Tibial artery (tissue), 4 donors: ENCODE results near the gene POU2F1.

Source experiments
- DNase-seq, 2 donors: peaks; one replicate each; pipeline ENCODE4 v3.0.0-alpha.2; 2019
- H3K27ac ChIP-seq, 2 donors: fragments of 200-600 bp; sonication (generic) in 1 of 2; 1 replicate in 1 of 2; 2 replicates in 1 of 2; pipeline ENCODE4 v1.5.1; 2018 to 2019; ENCODE audit warnings: mild to moderate bottlenecking in 1 of 2
- H3K27me3 ChIP-seq, 2 donors: fragments of 200-600 bp; sonication (generic) in 1 of 2; one replicate each; pipeline versions ENCODE4 v1.5.1 to v1.6.0; 2016 to 2019
- H3K36me3 ChIP-seq, 3 donors: fragments of 200-600 bp; sonication (generic) in 2 of 3; one replicate each; pipeline ENCODE4 v1.5.1; 2016 to 2019; ENCODE audit warnings: mild to moderate bottlenecking in 2 of 3
- H3K4me1 ChIP-seq, 4 donors: fragments of 200-600 bp; sonication (generic) in 2 of 4; 1 replicate in 3 of 4; 2 replicates in 1 of 4; pipeline ENCODE4 v1.5.1; 2016 to 2019
- H3K4me3 ChIP-seq, 2 donors: fragments of 200-600 bp; sonication (generic) in 1 of 2; 1 replicate in 1 of 2; 2 replicates in 1 of 2; pipeline ENCODE4 v1.5.1; 2018 to 2019; ENCODE audit warnings: mild to moderate bottlenecking in 2 of 2
- H3K9me3 ChIP-seq, 3 donors: fragments of 200-600 bp; sonication (generic) in 1 of 3; one replicate each; pipeline ENCODE4 v1.5.1; 2016 to 2019
- intact Hi-C: fragments of 100-400 bp; cut with DNase I; formaldehyde crosslinking; loops from one replicate; pipeline ENCODE4 v1.15.0; 2023; ENCODE audit warnings: low total_unique reads
- TF ChIP-seq, protein P1 (sequence below), 2 experiments: fragments of 200-600 bp in 1 of 2; fragments of 450-650 bp in 1 of 2; IDR thresholded peaks; one replicate each; pipeline ENCODE4 v1.5.1; 2017 to 2019; ENCODE audit warnings: antibody characterized with exemption in 2 of 2, mild to moderate bottlenecking in 1 of 2, moderate library complexity in 1 of 2

Gene POU2F1

DNA sequence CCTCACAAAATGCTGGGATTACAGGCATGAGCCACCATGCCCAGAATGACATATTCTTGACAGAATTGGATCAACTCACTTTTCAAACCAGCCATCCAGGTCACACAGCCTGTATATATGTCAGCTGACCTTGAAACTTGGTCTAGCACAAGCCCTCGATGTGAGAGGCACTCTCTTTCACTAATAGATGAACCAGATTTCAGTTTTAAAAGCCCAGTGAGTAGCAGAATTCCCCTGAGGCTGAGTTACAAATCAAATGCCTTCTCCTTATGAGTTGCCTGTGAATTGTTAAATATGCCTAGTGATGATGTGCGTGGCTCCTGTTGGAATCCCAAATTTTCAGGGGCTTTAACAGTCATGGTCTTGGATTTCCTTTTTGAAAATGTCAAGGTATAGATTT, 208.9 kb downstream of the POU2F1 start:
- intact Hi-C loops, result no loop called here
- TF ChIP-seq, protein P1, sequence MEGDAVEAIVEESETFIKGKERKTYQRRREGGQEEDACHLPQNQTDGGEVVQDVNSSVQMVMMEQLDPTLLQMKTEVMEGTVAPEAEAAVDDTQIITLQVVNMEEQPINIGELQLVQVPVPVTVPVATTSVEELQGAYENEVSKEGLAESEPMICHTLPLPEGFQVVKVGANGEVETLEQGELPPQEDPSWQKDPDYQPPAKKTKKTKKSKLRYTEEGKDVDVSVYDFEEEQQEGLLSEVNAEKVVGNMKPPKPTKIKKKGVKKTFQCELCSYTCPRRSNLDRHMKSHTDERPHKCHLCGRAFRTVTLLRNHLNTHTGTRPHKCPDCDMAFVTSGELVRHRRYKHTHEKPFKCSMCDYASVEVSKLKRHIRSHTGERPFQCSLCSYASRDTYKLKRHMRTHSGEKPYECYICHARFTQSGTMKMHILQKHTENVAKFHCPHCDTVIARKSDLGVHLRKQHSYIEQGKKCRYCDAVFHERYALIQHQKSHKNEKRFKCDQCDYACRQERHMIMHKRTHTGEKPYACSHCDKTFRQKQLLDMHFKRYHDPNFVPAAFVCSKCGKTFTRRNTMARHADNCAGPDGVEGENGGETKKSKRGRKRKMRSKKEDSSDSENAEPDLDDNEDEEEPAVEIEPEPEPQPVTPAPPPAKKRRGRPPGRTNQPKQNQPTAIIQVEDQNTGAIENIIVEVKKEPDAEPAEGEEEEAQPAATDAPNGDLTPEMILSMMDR (IDR thresholded peaks at IDR 0.05), result no peak
- Histone ChIP-seq H3K27ac (no peak overlapping the region), H3K9me3 (no peaks in the 10 kb centered on the region), H3K36me3 (peaks cover 0 to 8% (median 0%) of the 10 kb centered on the region in 3 donors), H3K4me1 (no peaks in the 10 kb centered on the region), H3K27me3 (no peaks in the 10 kb centered on the region), H3K4me3 (no peak overlapping the region)
- DNase-seq, result no peak

GRCh38 chr1:167430134-167430848, 209.6 kb downstream of the POU2F1 start:
- no peak overlapping the region for H3K4me3 ChIP-seq
- no peak for DNase-seq
- no peaks in the 10 kb centered on the region for H3K4me1 ChIP-seq
- TF ChIP-seq, protein P1 (IDR thresholded peaks at IDR 0.05), result no peak
- intact Hi-C loops, result no loop called here
- H3K27ac ChIP-seq, result no peak overlapping the region
- H3K36me3 ChIP-seq, result peaks cover 0 to under 1% (median 0%) of the 10 kb centered on the region in 3 donors
- H3K9me3 ChIP-seq, result no peaks in the 10 kb centered on the region
- H3K27me3 ChIP-seq, result no peaks in the 10 kb centered on the region

DNA sequence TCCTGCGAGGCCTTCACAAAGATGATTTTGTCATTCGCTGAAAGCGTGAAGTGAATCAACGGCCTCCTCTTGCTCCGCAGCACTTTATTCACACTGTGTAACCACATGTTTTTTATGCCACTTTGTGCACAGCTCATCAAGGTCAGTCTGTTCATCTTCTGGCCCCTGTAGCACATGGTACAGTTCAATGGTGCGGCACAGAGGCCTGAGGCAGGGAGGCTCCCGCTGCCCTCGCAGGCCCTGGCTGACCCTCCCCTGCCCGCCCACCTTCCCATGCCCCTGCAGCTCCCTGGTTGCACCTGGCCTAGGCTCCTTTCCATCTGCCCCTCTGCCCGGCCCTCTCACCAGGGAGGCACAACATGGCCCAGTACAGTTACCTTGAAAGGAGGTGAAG, 210.2 kb downstream of the POU2F1 start:
- no peaks in the 10 kb centered on the region for H3K27me3 ChIP-seq
- TF ChIP-seq, protein P1 (IDR thresholded peaks at IDR 0.05), result no peak
- no peak for DNase-seq
- no peaks in the 10 kb centered on the region for H3K4me1 ChIP-seq
- H3K4me3 ChIP-seq, result no peak overlapping the region
- H3K9me3 ChIP-seq, result no peaks in the 10 kb centered on the region
- H3K36me3 ChIP-seq, result no peaks in the 10 kb centered on the region
- intact Hi-C loops, result no loop called here
- no peak overlapping the region for H3K27ac ChIP-seq

GRCh38 chr1:167431261-167431908, 210.7 kb downstream of the POU2F1 start:
- no peaks in the 10 kb centered on the region for H3K36me3 ChIP-seq
- no peaks in the 10 kb centered on the region for H3K9me3 ChIP-seq
- no peak overlapping the region for H3K27ac ChIP-seq
- no peaks in the 10 kb centered on the region for H3K4me1 ChIP-seq
- no peak for DNase-seq
- H3K4me3 ChIP-seq, result no peak overlapping the region
- intact Hi-C loops, result no loop called here
- TF ChIP-seq, protein P1 (IDR thresholded peaks at IDR 0.05), result no peak
- H3K27me3 ChIP-seq, result no peaks in the 10 kb centered on the region

DNA sequence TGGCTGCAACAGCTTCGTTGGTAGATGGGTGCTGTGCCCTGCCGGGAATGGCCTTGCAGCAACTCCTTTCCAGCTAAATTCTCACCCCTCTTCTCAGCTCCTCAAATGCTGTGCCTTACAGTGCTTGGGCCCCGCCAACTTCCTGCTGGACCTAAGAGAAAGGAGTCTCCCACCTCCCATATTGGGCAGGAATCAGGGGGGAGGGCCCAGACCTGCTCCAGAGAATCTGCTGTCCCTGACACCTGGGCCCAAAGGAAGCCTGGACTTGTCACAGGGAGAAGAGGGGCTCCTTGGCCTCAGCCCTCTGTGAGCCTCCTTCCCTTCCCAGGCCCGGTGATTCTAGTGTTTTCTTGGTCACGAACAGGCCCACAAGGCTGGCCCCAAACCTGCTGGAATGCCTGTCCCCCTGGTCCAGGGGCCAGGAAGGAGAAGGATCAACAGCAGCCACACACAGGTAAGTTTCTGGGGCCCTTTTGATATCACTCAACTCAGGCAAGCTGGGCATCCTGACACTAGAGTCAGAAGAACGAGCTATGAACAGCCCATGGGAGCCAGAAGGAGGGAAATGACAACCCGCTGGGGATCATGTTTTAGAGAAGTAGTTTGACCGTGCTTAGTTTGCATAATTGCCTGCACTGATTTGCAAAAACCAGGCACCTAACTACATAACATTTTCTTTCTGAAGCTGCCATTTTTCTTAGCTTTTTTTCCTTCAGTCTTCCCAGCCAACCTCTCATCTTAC, 211.4 kb downstream of the POU2F1 start:
- Histone ChIP-seq H3K4me1 (no peaks in the 10 kb centered on the region), H3K27me3 (no peaks in the 10 kb centered on the region), H3K4me3 (no peak overlapping the region), H3K9me3 (no peaks in the 10 kb centered on the region), H3K36me3 (no peaks in the 10 kb centered on the region), H3K27ac (no peak overlapping the region)
- intact Hi-C loops, result no loop called here
- TF ChIP-seq, protein P1 (IDR thresholded peaks at IDR 0.05), result no peak
- DNase-seq, result no peak
